ENCODE measurements around the gene CFAP57.
A peak's percentile ranks its signal among the peaks of the same experiment; 100 is the strongest.

The CFAP57 gene

DNA sequence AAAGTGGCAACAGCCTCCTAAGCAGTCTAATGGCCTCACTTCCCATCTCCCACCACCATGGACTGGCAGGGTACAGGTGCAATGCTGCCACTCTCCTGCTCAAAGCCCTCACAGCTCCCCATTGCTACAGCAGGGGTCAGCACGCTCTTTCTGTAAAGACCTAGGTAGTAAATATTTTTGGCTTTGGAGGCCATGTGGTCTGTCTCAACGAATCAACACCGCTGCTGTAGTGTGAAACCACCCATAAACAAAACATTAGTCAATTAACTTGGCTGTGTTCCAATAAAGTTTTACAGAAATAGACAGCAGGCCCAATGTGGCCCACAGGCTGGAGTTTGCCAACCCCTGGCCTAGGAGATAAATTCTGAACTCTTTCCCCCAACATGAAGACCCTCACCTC is 53.0 kb downstream of the CFAP57 start:
- no peak for DNase-seq (ENCODE audit: low read depth in 3 of 3, low spot score in 1 of 3)

DNA sequence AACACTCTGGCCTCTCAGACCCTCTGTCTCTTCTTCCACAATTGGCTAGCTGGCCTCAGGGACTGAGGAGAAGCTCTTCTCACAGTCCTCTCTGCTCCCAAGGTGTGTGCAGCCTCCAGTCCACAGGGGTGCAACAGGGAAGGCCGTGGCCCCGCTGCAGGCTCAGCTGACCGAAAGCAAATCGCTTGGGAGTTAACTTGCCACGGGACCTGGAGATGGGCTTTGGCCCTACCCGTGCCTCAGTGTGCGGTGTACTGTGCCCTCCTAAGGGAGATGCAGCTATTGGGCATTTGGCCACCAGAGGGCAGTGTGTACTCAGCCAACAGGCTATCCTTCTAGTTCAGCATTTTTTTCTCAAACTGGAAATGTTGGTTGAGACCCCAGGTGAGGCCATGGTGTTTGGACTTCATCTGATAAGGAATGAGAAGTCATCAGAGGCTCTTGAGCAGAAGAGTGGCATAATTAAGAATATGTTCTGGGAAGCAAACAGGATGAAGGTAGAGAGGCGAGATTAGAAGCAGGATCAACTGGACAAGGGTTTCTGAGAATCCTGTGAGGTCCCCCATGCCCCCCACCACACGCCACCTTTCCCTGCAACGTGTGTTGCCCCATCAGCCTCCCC is 55.1 kb downstream of the CFAP57 start:
- peak; percentile 47 to 85 (median 67) for DNase-seq (ENCODE audit: low read depth in 3 of 3, low spot score in 1 of 3)

DNA sequence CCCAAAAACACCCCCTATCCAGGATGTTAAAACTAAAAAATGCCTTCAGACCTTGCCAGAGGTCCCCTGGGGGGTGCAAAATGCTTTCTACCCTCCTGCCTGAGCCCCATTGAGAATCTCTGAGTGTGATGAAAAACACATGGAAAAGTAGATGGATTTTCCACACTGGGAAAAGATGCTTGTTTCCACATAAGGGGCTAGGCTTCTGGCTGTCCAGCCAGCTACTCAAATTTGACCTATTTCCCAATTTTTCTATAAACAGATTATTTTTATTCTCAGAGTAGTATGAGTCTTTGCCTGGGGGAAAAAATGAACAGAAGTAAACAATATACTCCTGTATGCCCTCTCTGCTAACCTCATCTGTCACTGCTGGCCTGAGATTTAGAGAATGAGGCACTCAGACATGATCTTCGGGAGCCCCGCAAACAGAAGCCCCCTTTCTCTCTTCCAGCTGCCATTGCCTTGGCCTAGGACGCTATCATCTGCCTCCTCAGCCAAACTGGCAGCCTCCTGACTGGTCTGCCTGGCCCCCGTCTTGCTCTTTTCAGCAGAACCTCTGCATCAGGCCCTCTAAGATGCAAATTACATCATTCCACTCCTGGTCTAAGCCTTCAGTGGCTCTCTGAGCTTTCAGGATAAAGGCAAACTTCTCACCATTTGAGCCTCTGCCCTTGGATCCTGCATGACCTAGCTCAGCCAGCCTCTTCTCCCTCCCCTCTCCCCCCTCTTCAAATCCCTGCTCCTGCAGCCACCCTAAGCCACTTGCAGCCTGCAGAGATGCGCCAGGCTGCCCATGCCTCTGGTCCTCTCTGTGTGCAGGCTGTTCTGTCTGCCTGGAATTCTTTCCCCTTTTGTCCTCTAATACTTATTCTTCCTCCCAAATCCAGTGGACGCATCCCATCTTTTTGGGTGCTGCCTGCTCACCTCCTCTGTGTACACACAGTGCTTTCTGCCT is 58.0 kb downstream of the CFAP57 start:
- no peak for DNase-seq (ENCODE audit: low read depth in 3 of 3, low spot score in 1 of 3)

DNA sequence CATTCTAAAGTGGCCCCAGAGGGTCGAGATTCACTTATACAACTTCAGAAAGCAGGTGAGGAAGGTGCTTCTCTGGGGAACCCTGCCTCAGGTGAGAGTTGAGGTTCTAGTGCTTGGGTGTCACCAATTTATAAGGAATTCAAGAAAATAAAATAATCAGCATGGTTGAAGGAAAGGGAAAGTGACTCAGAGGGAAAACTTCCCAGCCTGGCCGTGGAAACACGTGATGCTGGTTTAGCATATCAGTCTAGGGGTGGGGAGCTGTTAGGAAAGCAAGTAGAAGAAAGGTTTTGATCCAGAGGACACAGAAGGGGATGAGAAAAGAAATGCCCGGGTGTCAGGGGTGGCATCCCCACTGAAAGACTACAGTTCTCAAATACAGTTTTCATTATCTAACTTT is 59.9 kb downstream of the CFAP57 start:
- DNase-seq (ENCODE audit: low read depth in 3 of 3, low spot score in 1 of 3) = no peak

DNA sequence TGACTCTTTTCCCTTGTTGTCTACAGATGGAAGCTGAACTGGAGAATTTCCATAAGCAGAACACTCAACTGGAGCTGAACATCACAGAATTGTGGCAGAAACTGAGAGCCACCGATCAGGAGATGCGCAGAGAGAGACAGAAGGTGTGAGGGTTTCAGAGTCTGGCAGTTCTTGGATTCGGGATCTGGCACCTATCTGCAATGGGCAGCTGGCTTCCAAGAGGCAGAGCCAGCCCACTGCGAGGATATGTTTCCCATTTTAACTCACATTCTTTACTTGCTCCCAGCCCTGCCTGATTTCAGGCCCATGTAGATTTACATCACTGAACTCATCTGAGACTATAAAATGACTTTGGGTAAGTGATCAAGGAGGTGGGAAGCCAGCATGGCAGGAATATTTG is 60.4 kb downstream of the CFAP57 start:
- DNase-seq (ENCODE audit: low read depth in 3 of 3, low spot score in 1 of 3) = no peak

DNA sequence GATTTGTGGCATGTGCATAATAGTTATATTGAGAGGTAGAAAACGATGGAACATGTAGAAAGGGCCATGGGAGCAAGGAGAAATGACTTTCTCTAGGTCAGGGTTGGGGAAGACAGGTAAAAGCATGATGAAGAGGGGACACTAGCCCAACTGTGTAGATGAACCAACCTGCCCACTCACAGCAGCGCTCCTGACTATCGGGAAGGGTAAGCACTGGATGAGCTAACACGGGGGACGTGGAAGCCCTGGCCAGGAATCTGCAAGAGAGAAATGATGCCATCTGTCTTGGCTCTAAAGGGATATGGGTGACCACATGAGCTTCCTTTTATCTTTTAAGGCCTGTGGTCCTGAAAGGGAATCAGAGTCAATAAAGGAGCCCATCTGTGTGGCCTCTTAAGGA is 61.5 kb downstream of the CFAP57 start:
- no peak for DNase-seq (ENCODE audit: low read depth in 3 of 3, low spot score in 1 of 3)

DNA sequence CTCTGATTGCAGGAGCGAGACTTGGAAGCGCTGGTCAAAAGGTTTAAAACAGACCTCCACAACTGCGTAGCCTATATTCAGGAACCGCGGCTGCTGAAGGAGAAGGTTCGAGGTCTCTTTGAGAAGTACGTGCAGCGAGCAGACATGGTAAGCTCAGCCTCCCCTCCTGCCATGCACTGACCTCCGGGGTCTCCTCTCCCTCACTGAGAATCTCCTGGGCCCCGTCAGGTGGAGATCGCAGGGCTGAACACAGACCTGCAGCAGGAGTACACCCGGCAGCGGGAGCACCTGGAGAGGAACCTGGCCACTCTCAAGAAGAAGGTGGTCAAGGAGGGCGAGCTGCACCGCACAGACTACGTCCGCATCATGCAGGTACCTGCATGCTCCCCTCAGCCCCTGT is 62.1 kb downstream of the CFAP57 start:
- DNase-seq (ENCODE audit: low read depth in 3 of 3, low spot score in 1 of 3) = no peak

DNA sequence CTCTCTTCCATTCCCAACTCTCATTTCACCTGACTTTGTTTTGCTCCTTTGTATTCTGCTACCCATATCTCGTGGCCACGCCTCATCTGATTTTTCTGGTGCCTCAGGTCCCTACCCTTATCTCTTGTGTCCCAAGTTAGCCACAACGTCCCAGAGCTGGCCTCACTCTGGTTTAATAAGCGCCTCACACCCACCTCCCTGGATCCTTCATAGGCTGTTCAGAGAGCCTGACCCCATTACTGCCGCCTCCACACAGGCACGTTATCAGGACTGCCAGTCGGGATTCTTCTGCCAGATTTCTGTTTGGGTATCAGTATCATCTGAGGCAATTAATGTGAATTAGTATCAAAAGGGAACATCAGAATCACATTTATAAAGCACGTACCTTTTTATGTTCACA is 62.9 kb downstream of the CFAP57 start:
- DNase-seq (ENCODE audit: low read depth in 3 of 3, low spot score in 1 of 3) = no peak

DNA sequence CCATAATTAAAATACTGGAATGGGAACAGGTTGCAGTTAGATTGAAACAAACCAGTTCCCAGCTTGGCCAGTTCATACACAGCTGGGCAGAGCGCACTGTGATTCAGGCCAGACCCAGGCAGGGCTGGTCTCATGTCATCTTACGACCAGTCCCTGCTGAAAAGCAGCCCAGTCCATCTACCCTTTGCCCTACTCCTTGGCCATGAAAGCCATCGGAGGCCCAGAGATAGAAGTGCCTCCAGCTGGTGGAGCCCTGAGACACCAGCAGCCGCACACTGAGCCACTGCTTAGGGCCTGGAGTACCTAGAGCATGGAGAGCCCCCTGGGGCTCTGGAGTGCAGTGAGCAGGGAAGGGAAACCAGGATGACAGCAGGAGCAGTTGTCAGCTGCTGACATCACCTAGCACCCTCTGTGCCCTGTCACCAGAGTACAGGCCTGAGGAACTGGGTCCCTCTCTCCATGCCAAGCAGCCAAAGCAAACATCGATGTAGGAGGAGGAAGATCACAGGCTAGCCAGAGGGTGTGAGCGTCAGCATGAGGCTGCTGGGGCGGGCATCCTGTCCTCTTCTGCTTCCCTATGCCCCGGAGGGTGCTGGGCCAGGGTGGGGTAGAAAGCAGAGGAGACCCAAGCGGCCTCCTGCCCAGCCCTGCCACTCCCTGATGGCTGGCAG is 63.5 kb downstream of the CFAP57 start:
- no peak for DNase-seq (ENCODE audit: low read depth in 3 of 3, low spot score in 1 of 3)

DNA sequence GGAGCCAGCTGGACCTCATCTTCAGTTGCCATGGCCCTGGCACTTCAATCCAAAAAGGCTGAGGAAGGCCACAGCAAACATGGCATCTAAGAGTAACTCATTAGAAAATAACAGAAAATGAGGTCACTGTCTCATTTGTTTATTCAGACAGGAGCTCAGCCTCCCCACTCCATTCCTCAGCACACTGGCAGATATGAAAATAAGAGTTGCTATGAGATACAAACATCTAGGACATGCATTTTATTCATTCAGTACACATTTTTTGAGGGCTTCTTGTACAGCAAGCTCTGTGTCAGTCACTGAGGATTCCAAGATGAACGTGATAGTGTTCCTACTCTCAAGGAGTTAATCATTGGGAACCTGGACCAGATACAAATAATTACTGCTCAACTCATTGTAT is 65.0 kb downstream of the CFAP57 start:
- DNase-seq (ENCODE audit: low read depth in 3 of 3, low spot score in 1 of 3) = no peak

DNA sequence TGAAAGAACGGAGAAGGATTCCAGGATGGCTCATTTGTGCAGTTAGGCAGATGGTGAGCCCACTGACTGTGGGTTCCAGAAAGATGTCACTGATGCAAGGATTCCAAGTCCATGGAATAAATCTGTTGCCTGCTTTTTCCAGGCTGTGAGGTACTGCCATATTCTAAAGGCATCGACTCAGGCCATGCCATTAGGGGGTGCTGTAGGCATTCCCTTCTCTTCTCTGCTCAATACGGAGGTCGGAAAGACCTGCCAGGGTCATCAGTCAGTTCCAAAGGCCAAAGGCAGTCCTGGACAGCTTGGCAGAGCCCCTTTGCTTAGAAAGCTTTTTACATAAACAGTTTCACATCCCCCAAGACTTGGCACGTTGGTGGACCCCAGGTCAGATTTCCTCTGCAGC is 66.0 kb downstream of the CFAP57 start:
- DNase-seq (ENCODE audit: low read depth in 3 of 3, low spot score in 1 of 3) = no peak

DNA sequence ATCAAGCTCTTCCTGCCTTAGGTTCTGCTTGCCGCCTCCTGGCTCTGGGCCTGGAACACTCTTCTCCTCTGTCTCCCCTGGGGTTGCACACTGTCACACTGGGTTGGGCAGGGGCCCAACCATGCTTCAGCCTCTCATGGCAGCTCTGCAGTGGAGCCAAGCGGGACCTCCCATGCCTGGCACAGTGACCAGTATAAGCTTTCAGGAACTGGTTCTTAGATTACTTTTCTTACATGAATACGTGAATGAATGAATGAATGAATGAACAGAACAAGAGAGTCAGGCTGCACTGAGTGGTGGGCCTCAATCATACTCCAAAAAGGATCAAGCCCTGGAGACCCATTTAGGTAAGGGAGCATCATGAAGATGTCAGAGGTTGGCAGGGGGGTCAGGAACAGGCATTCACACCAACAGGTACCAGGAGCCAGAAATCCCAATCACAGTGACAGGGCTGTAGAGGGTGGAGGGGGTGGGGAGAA is 66.9 kb downstream of the CFAP57 start:
- DNase-seq (ENCODE audit: low read depth in 3 of 3, low spot score in 1 of 3) = no peak

DNA sequence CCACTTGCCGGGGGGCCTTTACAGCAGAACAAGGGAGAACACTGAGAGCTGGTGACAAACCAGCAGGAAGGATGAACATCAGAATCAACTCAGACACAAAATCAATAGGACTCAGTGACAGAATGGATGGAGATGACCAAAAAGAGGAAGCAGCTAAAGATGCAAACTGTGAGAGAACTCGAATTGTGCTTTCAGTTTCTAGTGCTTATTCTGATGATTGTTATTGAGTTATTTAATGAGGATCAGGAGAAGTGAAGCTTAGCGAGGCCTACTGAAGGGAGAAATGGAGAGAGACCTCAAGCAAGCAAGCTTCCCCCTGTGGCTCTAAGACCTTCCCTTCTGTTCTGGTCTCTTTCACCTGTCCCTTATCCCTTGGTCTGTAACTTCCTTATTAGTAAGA is 67.4 kb downstream of the CFAP57 start:
- DNase-seq (ENCODE audit: low read depth in 3 of 3, low spot score in 1 of 3) = no peak

DNA sequence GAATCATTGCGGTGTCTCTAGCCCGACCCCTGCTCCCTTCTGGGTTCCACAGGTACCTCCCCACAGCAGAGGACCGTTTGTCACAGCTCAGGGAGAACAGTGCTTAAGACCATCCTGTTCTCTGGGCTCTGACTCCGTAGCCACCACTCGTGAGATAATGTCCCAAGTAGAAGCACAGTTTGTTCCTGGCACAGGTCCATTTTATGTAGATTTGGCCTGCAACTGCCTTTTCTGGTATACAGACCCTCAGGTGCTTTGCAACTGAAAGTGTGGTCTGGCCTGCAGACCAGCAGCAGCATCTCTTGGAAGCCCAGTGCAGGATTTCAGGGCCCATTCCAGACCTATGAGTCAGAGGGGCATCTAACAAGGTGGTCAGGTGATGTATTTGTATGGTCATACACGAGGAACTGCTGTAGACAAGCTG is 69.3 kb downstream of the CFAP57 start:
- DNase-seq (ENCODE audit: low read depth in 3 of 3, low spot score in 1 of 3) = no peak

DNA sequence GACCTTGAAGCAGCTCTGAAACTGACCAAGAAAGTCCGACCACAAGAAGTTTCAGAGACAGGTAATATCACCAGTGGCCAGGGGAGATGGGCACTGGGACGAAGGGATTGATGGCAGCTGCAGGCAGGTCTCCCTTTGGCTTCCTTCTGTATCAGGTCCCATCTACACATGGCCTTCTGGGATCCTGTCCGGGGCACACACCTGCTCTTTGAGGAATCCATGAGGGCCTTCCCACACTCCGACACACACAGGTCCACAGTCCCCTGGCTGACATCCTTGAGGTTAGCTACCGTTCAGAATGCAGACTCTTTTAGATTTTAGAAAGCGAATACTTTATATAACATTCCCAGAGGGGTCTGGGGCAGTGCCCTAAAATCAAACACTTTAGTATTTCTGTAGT is 71.2 kb downstream of the CFAP57 start:
- no peak for DNase-seq (ENCODE audit: low read depth in 3 of 3, low spot score in 1 of 3)

DNA sequence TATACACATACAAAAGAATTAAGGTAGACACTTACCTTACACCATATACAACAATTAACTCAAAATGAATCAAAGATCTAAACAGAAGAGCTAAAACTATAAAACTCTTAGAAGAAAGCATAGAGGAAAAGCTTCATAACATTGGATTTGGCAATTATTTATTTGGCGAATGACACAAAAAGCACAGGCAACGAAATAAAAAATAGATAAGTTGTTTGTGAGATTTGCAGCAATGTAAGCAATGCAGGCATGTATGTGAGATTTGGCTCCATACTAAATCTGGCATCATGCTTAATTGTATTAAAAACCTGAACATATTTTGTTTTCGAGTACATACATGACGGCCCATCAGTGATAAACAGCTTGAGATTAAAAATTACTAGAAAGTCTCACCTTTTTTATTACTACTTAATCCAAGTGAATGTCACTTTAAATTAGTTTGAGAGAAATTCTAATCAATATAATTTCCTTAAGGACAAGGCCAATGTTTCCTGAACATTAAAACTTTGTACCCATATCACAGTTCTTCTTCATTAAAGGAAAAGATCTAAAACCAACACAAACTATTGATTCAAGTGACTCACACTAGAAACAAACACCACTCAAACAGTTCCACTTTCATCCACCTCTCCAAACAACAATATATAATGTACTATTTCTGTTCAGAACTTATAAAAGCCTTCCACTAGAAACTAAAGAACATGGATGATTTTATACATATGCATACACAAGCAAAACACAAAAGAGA is 74.5 kb downstream of the CFAP57 start:
- DNase-seq (ENCODE audit: low read depth in 3 of 3, low spot score in 1 of 3) = no peak

DNA sequence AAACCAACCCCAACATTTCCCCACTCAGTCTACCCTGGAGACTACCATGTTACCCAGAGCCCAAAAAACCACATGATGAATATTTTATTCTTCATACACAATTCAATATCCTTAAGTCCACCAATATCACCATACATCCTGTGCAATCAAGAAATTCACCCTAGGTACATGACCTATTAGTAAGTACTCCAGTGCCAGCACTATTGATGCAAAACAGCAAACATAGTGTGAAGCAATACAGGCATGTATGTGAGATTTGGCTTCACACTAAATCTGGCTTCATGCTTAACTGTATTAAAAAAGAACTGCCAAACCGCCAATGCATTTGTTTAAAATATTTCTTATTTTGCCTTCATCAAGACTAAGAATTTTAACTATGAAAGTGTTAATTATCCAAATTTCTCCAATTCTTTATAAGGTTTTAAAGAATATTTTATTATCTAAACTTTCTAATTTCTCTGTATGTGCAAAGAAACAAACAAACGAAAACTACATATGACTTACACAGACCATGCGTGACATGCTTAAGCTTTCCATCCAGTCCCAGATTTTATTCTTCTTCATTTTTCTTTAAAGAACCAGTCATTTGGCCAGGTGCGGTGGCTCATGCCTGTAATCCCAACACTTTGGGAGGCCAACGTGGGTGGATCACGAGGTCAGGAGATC is 75.3 kb downstream of the CFAP57 start:
- DNase-seq (ENCODE audit: low read depth in 3 of 3, low spot score in 1 of 3) = no peak

DNA sequence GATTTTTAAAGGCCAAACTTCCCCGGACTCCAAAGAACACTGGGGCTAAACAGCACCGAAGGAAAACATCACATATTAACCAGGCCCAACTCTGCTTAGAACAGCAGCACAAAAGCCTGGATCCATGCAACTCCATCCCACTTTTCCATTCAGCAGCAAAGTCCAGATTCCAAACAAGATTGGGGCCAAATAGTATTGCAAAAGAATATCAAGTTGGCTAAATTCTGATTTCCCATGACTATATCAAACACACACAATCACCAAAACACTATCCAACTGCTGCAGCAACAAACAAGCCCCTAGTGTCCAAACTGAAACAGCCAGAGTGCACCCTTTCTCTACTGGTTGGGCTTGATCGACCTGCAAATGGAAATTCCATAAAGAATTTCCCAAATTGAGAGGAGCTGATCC is 78.2 kb downstream of the CFAP57 start:
- DNase-seq (ENCODE audit: low read depth in 3 of 3, low spot score in 1 of 3) = no peak

DNA sequence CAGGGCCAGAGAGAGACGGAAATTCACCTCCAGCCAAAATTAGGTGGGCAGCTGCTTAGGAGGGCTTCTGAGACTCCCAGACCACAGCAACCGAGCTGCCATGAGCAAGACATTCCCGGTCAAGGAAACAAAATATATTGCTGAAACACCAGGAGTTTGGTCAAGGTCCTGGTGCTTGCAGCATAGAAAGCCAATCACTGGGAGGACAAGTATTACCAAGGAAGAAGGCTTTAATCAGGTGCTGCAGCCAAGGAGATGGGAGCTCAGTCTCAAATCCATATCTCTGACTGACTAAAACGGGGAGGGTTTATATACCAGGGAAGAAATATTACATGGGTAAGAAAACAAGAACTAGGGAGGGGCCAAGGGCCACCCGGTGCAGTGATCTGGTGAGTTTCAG is 78.9 kb downstream of the CFAP57 start:
- DNase-seq (ENCODE audit: low read depth in 3 of 3, low spot score in 1 of 3) = no peak

DNA sequence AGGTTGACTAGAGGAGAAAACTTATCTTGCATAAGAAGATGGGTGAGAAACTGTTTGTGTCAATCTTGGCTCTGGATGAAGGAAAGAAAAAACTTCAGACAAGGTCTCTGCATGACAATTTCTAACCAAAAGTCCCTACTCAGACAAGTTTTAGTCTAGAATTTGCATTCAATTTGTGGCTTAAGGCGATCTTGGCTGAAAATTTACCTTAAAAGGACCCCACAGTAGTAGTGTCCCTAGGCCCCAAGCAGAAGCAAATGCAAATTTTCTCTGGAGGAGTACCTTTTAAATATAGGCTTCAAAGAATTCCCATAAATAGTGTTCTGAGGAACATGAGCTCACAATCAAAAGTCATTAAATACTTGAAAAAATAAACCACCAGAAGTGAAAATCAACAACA is 80.1 kb downstream of the CFAP57 start:
- DNase-seq (ENCODE audit: low read depth in 3 of 3, low spot score in 1 of 3) = no peak

DNA sequence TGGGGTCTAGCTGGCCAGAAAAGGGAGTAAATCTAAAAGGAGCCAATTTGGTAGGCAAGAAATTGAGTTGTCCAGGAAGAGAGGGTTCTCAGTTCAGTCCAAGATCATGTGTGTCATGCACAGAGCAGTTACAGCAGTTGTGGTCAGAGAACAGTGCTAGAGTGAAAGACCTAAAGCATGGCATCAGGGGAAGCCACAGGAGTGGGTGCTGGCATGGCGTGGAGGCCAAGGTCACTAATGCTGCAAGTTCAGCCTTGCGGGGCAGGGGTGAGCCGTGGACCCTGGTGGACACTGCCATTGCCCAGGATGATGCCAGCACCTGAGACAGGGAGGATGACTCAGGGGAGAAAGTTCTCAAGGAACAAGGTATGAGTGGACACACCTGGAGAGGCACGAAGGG is 81.0 kb downstream of the CFAP57 start:
- DNase-seq (ENCODE audit: low read depth in 3 of 3, low spot score in 1 of 3) = no peak
